HepG2 (cell line): Measurements from ENCODE around the gene P4HTM. TPM values are rescaled to one million over a fixed set of nuclear protein-coding genes. Genes with fewer than 3 reads are reported as not detected.
A peak's percentile ranks its signal among the peaks of the same experiment; 100 is the strongest.

Experiments used
- DMAP1 ChIP-seq: IDR thresholded peaks from 2 replicates; pipeline ENCODE4 v1.6.1; 2016
- FOXP4 ChIP-seq: sonication (generic); formaldehyde crosslinking; IDR thresholded peaks from 2 replicates; pipeline ENCODE4 v1.4.0; 2020; ENCODE audit warnings: missing genetic modification reagents
- GABPA ChIP-seq, 2 experiments: IDR thresholded peaks; 2 replicates each; pipeline ENCODE4 v1.6.1; 2011 to 2016; ENCODE audit warnings: low read depth in 2 of 2, low read length in 1 of 2, missing biosample characterization in 1 of 2, missing genetic modification characterization in 1 of 2
- HNF4A ChIP-seq: sonication (generic); formaldehyde crosslinking; IDR thresholded peaks from 2 replicates; pipeline ENCODE4 v1.4.0; 2020; ENCODE audit warnings: missing genetic modification reagents
- IRF9 ChIP-seq: sonication (generic); formaldehyde crosslinking; IDR thresholded peaks from 2 replicates; pipeline ENCODE4 v1.8.0; 2022; ENCODE audit warnings: missing genetic modification reagents, mild to moderate bottlenecking, borderline replicate concordance
- MBNL3 ChIP-seq: fragments of 250-450 bp; sonication (Bioruptor Pico); conservative IDR thresholded peaks from 2 replicates; pipeline ENCODE4 v1.8.0; 2022; ENCODE audit warnings: mild to moderate bottlenecking, inconsistent platforms
- MIXL1 ChIP-seq: IDR thresholded peaks from 2 replicates; pipeline ENCODE4 v1.6.1; 2016
- PRMT3 ChIP-seq: sonication (generic); formaldehyde crosslinking; IDR thresholded peaks from 2 replicates; pipeline ENCODE4 v1.8.1; 2022; ENCODE audit warnings: low read depth, mild to moderate bottlenecking, moderate library complexity, missing genetic modification reagents, borderline replicate concordance
- SMARCC2 ChIP-seq: fragments of 450-650 bp; IDR thresholded peaks from 2 replicates; pipeline ENCODE4 v1.6.1; 2017; ENCODE audit warnings: antibody characterized with exemption, mild to moderate bottlenecking
- SP2 ChIP-seq: sonication (generic); formaldehyde crosslinking; IDR thresholded peaks from 2 replicates; pipeline ENCODE4 v1.5.1; 2020; ENCODE audit warnings: mild to moderate bottlenecking, missing genetic modification reagents
- TBX3 ChIP-seq: fragments of 450-650 bp; IDR thresholded peaks from 2 replicates; pipeline ENCODE4 v1.6.1; 2017; ENCODE audit warnings: antibody characterized with exemption, mild to moderate bottlenecking, inconsistent platforms, borderline replicate concordance
- TMF1 ChIP-seq: sonication (generic); formaldehyde crosslinking; IDR thresholded peaks from 2 replicates; pipeline ENCODE4 v1.8.1; 2022; ENCODE audit warnings: low read depth, missing genetic modification reagents
- ZNF329 ChIP-seq: sonication (generic); formaldehyde crosslinking; IDR thresholded peaks from 2 replicates; pipeline ENCODE4 v1.9.0; 2021; ENCODE audit warnings: low read depth, mild to moderate bottlenecking, missing genetic modification reagents
- ZNF550 ChIP-seq: sonication (generic); formaldehyde crosslinking; IDR thresholded peaks from 2 replicates; pipeline ENCODE4 v1.4.0; 2020; ENCODE audit warnings: mild to moderate bottlenecking, missing genetic modification reagents, borderline replicate concordance
- ZNF672 ChIP-seq: sonication (generic); formaldehyde crosslinking; IDR thresholded peaks from 2 replicates; pipeline ENCODE4 v1.8.1; 2022; ENCODE audit warnings: missing genetic modification reagents
- polyA plus RNA-seq, 8 experiments: library from polyadenylated mRNA; depleted of rRNA in 3 of 8; stranded (reverse) in 7 of 8; unstranded in 1 of 8; fragments of >200 nt; fragmentation: Illumina TruSeq in 4 of 8; extraction: Trizol in 4 of 8; gene quantifications; 2 replicates each; pipeline versions ENCODE4 v1.2.1 to v1.2.3, GENCODE V29; 2011 to 2016; ENCODE audit warnings: low read depth in 4 of 8, missing spikeins in 1 of 8, mixed read lengths in 1 of 8; ENCODE audit not compliant: insufficient read depth in 1 of 8
- total RNA-seq, 5 experiments: library from RNA; depleted of rRNA; stranded (reverse); fragments of >200 nt; fragmentation: Illumina TruSeq; extraction: Trizol; gene quantifications; 2 replicates each; pipeline ENCODE4 v1.2.3, GENCODE V29; 2016; ENCODE audit warnings: low read depth in 1 of 5
- TF ChIP-seq, protein P1 (sequence below): IDR thresholded peaks from 2 replicates; pipeline ENCODE4 v1.6.1; 2016; ENCODE audit warnings: low read depth, missing genetic modification reagents, missing compliant biosample characterization
- TF ChIP-seq, protein P2 (sequence below): sonication (generic); formaldehyde crosslinking; IDR thresholded peaks from 2 replicates; pipeline ENCODE4 v1.5.1; 2020; ENCODE audit warnings: missing genetic modification reagents, mild to moderate bottlenecking, borderline replicate concordance

The P4HTM gene
- total and polyA plus RNA-seq, 2 of the 13 experiments (the other 11 are each of a cell fraction or from before 2014, with no cell fraction given) = 0.01 TPM; not detected in 1

GRCh38 chr3:49017971-49018706, 28.1 kb downstream of the P4HTM start, which contains the start of gene DALRD3 (continued):
- TF ChIP-seq IRF9 (CRISPR knock-in tag) (0 out of 2 replicates have a peak, but pooled peaks have one; percentile 70), DMAP1 (CRISPR knock-in tag) (0 out of 2 replicates have a peak, but pooled peaks have one; percentile 39), ZNF672 (CRISPR knock-in tag) (no peak), TMF1 (CRISPR knock-in tag) (peak; percentile 56; the same call in 1 of the 2 replicates), ZNF329 (CRISPR knock-in tag) (no peak; the same call in 1 of the 2 replicates), TBX3 (no peak), GABPA (IDR thresholded peaks at IDR 0.05; ENCODE audit: low read depth, low read length) (no peak), GABPA (CRISPR knock-in tag; IDR thresholded peaks at IDR 0.05; ENCODE audit: low read depth) (peak; percentile 94), MBNL3 (no peak), SP2 (CRISPR knock-in tag) (peak; percentile 71), FOXP4 (no peak), PRMT3 (CRISPR knock-in tag) (peak; percentile 82; the same call in 1 of the 2 replicates), SMARCC2 (no peak), ZNF550 (CRISPR knock-in tag) (0 out of 2 replicates have a peak, but pooled peaks have one; percentile 21), MIXL1 (CRISPR knock-in tag) (no peak), HNF4A (CRISPR knock-in tag) (no peak)
- TF ChIP-seq, protein P1, sequence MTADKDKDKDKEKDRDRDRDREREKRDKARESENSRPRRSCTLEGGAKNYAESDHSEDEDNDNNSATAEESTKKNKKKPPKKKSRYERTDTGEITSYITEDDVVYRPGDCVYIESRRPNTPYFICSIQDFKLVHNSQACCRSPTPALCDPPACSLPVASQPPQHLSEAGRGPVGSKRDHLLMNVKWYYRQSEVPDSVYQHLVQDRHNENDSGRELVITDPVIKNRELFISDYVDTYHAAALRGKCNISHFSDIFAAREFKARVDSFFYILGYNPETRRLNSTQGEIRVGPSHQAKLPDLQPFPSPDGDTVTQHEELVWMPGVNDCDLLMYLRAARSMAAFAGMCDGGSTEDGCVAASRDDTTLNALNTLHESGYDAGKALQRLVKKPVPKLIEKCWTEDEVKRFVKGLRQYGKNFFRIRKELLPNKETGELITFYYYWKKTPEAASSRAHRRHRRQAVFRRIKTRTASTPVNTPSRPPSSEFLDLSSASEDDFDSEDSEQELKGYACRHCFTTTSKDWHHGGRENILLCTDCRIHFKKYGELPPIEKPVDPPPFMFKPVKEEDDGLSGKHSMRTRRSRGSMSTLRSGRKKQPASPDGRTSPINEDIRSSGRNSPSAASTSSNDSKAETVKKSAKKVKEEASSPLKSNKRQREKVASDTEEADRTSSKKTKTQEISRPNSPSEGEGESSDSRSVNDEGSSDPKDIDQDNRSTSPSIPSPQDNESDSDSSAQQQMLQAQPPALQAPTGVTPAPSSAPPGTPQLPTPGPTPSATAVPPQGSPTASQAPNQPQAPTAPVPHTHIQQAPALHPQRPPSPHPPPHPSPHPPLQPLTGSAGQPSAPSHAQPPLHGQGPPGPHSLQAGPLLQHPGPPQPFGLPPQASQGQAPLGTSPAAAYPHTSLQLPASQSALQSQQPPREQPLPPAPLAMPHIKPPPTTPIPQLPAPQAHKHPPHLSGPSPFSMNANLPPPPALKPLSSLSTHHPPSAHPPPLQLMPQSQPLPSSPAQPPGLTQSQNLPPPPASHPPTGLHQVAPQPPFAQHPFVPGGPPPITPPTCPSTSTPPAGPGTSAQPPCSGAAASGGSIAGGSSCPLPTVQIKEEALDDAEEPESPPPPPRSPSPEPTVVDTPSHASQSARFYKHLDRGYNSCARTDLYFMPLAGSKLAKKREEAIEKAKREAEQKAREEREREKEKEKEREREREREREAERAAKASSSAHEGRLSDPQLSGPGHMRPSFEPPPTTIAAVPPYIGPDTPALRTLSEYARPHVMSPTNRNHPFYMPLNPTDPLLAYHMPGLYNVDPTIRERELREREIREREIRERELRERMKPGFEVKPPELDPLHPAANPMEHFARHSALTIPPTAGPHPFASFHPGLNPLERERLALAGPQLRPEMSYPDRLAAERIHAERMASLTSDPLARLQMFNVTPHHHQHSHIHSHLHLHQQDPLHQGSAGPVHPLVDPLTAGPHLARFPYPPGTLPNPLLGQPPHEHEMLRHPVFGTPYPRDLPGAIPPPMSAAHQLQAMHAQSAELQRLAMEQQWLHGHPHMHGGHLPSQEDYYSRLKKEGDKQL (CRISPR knock-in tag) = no peak
- TF ChIP-seq, protein P2, sequence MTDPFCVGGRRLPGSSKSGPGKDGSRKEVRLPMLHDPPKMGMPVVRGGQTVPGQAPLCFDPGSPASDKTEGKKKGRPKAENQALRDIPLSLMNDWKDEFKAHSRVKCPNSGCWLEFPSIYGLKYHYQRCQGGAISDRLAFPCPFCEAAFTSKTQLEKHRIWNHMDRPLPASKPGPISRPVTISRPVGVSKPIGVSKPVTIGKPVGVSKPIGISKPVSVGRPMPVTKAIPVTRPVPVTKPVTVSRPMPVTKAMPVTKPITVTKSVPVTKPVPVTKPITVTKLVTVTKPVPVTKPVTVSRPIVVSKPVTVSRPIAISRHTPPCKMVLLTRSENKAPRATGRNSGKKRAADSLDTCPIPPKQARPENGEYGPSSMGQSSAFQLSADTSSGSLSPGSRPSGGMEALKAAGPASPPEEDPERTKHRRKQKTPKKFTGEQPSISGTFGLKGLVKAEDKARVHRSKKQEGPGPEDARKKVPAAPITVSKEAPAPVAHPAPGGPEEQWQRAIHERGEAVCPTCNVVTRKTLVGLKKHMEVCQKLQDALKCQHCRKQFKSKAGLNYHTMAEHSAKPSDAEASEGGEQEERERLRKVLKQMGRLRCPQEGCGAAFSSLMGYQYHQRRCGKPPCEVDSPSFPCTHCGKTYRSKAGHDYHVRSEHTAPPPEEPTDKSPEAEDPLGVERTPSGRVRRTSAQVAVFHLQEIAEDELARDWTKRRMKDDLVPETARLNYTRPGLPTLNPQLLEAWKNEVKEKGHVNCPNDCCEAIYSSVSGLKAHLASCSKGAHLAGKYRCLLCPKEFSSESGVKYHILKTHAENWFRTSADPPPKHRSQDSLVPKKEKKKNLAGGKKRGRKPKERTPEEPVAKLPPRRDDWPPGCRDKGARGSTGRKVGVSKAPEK = no peak
